ENCODE data around the gene FRMD4A.

DNA sequence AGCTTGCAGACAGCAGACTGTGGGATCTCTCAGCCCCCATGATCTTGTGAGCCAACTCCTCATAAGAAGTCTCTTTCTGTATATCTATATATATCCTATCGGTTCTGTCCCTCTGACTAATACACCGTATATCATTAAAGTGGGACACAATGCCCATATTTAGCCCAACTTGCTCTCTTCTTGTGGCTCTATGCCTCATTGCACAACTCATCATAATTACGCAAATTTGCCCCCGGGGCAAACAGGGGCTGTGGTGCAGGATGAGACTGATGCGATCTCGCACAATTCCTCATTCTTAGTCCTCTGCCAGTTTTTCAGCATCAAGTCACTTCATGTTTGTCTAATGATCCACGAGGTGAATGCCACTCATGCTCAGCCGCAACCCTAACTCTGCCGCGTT, 560.8 kb downstream of the FRMD4A start:
- TF ChIP-seq, protein P1, sequence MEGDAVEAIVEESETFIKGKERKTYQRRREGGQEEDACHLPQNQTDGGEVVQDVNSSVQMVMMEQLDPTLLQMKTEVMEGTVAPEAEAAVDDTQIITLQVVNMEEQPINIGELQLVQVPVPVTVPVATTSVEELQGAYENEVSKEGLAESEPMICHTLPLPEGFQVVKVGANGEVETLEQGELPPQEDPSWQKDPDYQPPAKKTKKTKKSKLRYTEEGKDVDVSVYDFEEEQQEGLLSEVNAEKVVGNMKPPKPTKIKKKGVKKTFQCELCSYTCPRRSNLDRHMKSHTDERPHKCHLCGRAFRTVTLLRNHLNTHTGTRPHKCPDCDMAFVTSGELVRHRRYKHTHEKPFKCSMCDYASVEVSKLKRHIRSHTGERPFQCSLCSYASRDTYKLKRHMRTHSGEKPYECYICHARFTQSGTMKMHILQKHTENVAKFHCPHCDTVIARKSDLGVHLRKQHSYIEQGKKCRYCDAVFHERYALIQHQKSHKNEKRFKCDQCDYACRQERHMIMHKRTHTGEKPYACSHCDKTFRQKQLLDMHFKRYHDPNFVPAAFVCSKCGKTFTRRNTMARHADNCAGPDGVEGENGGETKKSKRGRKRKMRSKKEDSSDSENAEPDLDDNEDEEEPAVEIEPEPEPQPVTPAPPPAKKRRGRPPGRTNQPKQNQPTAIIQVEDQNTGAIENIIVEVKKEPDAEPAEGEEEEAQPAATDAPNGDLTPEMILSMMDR (conservative IDR thresholded peaks at IDR 0.05) = no peak
- TF ChIP-seq EZH2 (IDR thresholded peaks at IDR 0.05; ENCODE audit: low read depth) = no peak
